ENCODE data around the gene SAA1. TPM values are rescaled to one million over a fixed set of nuclear protein-coding genes. Genes with fewer than 3 reads are reported as not detected.

The SAA1 gene
- total RNA-seq, 2 donors from 2014 or later, result 64.1 TPM; not detected in 1

DNA sequence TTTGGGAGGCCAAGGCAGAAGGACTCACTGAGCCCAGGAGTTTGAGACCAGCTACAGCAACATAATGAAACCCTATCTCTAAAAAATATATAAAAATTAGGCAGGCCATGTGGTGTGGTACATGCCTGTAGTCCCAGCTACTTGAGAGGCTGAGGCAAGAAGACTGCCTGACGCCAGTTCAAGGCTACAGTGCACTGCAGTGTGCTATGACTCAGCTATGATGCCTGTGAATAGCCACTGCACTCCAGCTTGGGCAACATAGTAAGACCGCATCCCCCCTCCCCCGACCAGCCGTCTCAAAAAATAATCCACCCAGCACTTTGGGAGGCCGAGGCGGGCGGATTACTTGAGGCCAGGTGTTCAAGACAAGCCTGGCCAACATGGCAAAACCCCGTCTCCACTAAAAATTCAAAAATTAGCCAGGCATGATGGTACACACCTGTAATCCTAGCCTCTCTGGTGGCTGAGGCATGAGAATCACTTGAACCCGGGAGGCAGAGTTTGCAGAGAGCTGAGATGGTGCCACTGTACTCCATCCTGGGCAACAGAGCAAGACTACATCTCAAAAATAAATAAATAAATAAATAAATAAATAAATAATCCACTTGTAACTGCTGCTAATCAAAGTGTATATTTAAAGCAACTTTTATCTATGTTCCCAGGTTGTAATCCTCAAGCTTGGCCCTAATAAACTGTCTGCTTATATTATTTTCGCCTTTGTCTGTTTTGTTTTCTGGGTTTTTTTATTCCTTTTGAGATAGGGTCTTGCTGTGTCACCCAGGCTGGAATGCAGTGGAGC lies 48.1 kb downstream of the SAA1 start:
- Histone ChIP-seq H3K27me3 (replicated peaks; ENCODE audit: insufficient read depth) (no peaks in the 10 kb centered on the region), H3K4me3 (no peak overlapping the region), H3K36me3 (no peaks in the 10 kb centered on the region), H3K27ac (no peak overlapping the region), H3K4me1 (replicated peaks) (no peaks in the 10 kb centered on the region), H3K9me3 (no peaks in the 10 kb centered on the region)
- 85% methylated on average over 10 of the region's 10 CpGs for WGBS
- no peak for DNase-seq (ENCODE audit: low spot score)
- intact Hi-C loops (cut with DNase I), result no loop called here
- TF ChIP-seq POLR2AphosphoS5 (IDR thresholded peaks at IDR 0.05), result no peak
- TF ChIP-seq CTCF (IDR thresholded peaks at IDR 0.05), result no peak
- TF ChIP-seq POLR2A (IDR thresholded peaks at IDR 0.05), result no peak

DNA sequence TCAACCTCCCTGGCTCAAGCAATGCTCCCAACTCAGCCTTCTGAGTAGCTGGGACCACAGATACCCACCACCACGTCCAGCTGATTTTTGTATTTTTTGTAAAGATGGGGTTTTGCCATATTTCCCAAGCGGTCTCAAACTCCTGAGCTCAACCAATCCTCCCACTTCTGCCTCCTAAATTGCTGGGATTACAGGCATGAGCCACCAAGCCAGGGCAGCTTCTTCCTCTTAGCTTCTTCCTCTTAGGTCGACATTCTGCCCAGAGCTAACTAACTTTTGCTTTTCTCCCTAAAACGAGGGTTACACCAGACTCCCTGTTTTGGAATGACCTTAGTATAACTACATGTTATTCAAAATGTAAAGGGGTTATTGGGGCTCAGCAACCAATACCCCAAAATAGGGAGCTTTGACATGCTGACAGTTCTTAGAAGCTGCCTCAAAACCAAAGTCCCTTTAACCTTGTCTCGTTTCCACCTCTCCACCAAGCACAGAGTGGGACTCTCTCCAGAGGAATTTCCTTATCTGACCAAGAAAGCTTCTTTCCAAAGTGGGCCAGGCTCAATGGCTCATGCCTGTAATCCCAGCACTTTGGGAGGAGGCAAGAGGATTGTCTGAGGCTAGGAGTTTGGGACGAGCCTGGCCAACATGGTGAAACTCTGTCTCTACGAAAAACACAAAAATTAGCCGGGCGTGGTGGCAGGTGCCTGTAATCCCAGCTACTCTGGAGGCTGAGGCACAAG lies 48.9 kb downstream of the SAA1 start:
- intact Hi-C loops (cut with DNase I), result no loop called here
- Histone ChIP-seq H3K27ac (no peak overlapping the region), H3K9me3 (no peaks in the 10 kb centered on the region), H3K36me3 (no peaks in the 10 kb centered on the region), H3K4me3 (no peak overlapping the region), H3K27me3 (replicated peaks; ENCODE audit: insufficient read depth) (no peaks in the 10 kb centered on the region), H3K4me1 (replicated peaks) (no peaks in the 10 kb centered on the region)
- WGBS, result 88% methylated on average over 9 of the region's 9 CpGs
- no peak for DNase-seq (ENCODE audit: low spot score)
- TF ChIP-seq POLR2AphosphoS5 (IDR thresholded peaks at IDR 0.05) (no peak), POLR2A (IDR thresholded peaks at IDR 0.05) (no peak), CTCF (IDR thresholded peaks at IDR 0.05) (no peak)

GRCh38 chr11:18315893-18316292 lies 49.8 kb downstream of the SAA1 start:
- intact Hi-C loops (cut with DNase I), result no loop called here

DNA sequence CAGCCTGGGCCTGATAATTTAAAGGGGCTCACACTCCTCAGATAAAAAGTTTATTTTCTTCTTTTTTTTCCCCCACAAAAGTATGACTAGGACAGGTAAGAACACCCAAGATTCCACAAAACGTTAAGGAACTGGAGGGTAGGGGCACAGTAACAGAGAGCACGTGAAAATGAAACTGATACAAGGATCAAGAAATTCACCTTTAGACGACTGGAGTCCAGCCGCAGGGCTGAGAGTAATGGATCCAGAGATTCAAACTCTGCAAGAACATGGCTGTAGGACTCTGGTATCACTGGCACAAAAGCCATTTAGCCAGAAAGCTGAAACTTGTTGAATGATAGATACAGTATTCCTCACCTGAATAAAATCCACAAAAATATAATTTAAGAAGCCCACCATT lies 51.5 kb downstream of the SAA1 start:
- Histone ChIP-seq H3K9me3 (no peaks in the 10 kb centered on the region), H3K27me3 (replicated peaks; ENCODE audit: insufficient read depth) (no peaks in the 10 kb centered on the region), H3K27ac (no peak overlapping the region), H3K4me1 (replicated peaks) (no peaks in the 10 kb centered on the region), H3K4me3 (no peak overlapping the region), H3K36me3 (no peaks in the 10 kb centered on the region)
- no peak for TF ChIP-seq POLR2A (IDR thresholded peaks at IDR 0.05)
- TF ChIP-seq POLR2AphosphoS5 (IDR thresholded peaks at IDR 0.05), result no peak
- TF ChIP-seq CTCF (IDR thresholded peaks at IDR 0.05), result no peak
- intact Hi-C loops (cut with DNase I), result no loop called here
- DNase-seq (ENCODE audit: low spot score), result no peak
- WGBS, result 93% methylated on average over 4 of the region's 4 CpGs

More at GRCh38 chr11:18315893-18316292, 49.8 kb downstream of the SAA1 start:
- Histone ChIP-seq H3K36me3 (no peaks in the 10 kb centered on the region), H3K4me3 (no peak overlapping the region), H3K27ac (no peak overlapping the region), H3K27me3 (replicated peaks; ENCODE audit: insufficient read depth) (no peaks in the 10 kb centered on the region), H3K9me3 (no peaks in the 10 kb centered on the region), H3K4me1 (replicated peaks) (no peaks in the 10 kb centered on the region)
- 100% methylated on average over 2 of the region's 2 CpGs for WGBS
- TF ChIP-seq POLR2AphosphoS5 (IDR thresholded peaks at IDR 0.05), result no peak
- no peak for DNase-seq (ENCODE audit: low spot score)

Small RNA genes within 50 kb of the gene (small RNA-seq; reads per million reads assigned to genes)
- gene RNA5SP333 (0 reads per million in 2 donors), gene RNA5SP334 (0 reads per million in 2 donors)

Other genes with a start within 250 kb of the SAA1 start
- gene TPH1, start 220.0 kb upstream of the SAA1 start, total RNA-seq, result 1 to 10 TPM in 1 of 2 donors, under 1 TPM in 1; 0.97 to 3.6 TPM
- gene SAAL1, start 160.2 kb upstream of the SAA1 start, total RNA-seq, result 10 to 100 TPM; 11.2 to 25.8 TPM
- gene MRGPRX3, start 133.7 kb upstream of the SAA1 start, total RNA-seq, result not detected
- not detected for gene MRGPRX4, start 93.4 kb upstream of the SAA1 start, total RNA-seq
- gene SAA4, start 29.5 kb upstream of the SAA1 start, total RNA-seq, result not detected
- 1 to 10 TPM; 4.7 to 7.9 TPM for gene SAA2, start 17.6 kb upstream of the SAA1 start, total RNA-seq
- 10 to 100 TPM; 20.5 to 56.0 TPM for gene HPS5, start 55.9 kb downstream of the SAA1 start, total RNA-seq
- 10 to 100 TPM; 34.8 to 89.0 TPM for gene GTF2H1, start 56.3 kb downstream of the SAA1 start, total RNA-seq
- 100 to 1,000 TPM; 182 to 192 TPM for gene LDHA, start 128.3 kb downstream of the SAA1 start, total RNA-seq
- gene LDHC, start 146.1 kb downstream of the SAA1 start, total RNA-seq, result 10 to 100 TPM in 1 of 2 donors, not detected in 1; 34.5 TPM
- gene LDHAL6A, start 189.6 kb downstream of the SAA1 start, total RNA-seq, result under 1 TPM in 1 of 2 donors, not detected in 1; 0.23 TPM

Data from prostate gland (tissue), 2 donors.